ENCODE data around the gene SNED1. TPM values are rescaled to one million over a fixed set of nuclear protein-coding genes. Genes with fewer than 3 reads are reported as not detected.

The SNED1 gene
- polyA plus RNA-seq, 1 experiment, result 3.9 TPM

GRCh38 chr2:241037498-241037897 lies 39.1 kb downstream of the SNED1 start:
- no peaks in the 10 kb centered on the region for H3K27me3 ChIP-seq (ENCODE audit: control insufficient read depth, insufficient read depth, low read length)
- no peak for DNase-seq (ENCODE audit: low read depth)
- no peaks in the 10 kb centered on the region; the same call in 1 of the 2 replicates for H3K36me3 ChIP-seq (ENCODE audit: control insufficient read depth, insufficient read depth, low read length)
- CTCF ChIA-PET, result interaction anchor here (1.3 kb wide), 1 partner anchor 186 kb away, joined by 4 read pairs; no protein-coding TSS in a partner anchor
- no peak overlapping the region for H3K4me3 ChIP-seq (ENCODE audit: low read depth, low read length)
- TF ChIP-seq CTCF (IDR thresholded peaks at IDR 0.05; ENCODE audit: insufficient read depth, low read depth, low read length), result no peak
- POLR2A ChIA-PET, result no interaction called here

GRCh38 chr2:241038374-241039180 lies 40.2 kb downstream of the SNED1 start:
- Histone ChIP-seq H3K4me3 (ENCODE audit: low read depth, low read length) (no peak overlapping the region), H3K27me3 (ENCODE audit: control insufficient read depth, insufficient read depth, low read length) (no peaks in the 10 kb centered on the region), H3K36me3 (ENCODE audit: control insufficient read depth, insufficient read depth, low read length) (no peaks in the 10 kb centered on the region; the same call in 1 of the 2 replicates)
- ChIA-PET POLR2A (no interaction called here), CTCF (interaction anchor here (0.9 kb wide), 1 partner anchor 18 kb away, joined by 3 read pairs; no protein-coding TSS in a partner anchor)
- TF ChIP-seq CTCF (IDR thresholded peaks at IDR 0.05; ENCODE audit: insufficient read depth, low read depth, low read length), result no peak
- DNase-seq (ENCODE audit: low read depth), result no peak

GRCh38 chr2:241039416-241039815 lies 41.0 kb downstream of the SNED1 start:
- POLR2A ChIA-PET, result no interaction called here
- DNase-seq (ENCODE audit: low read depth), result no peak

GRCh38 chr2:241040081-241040803 lies 41.8 kb downstream of the SNED1 start:
- no peak for TF ChIP-seq CTCF (IDR thresholded peaks at IDR 0.05; ENCODE audit: insufficient read depth, low read depth, low read length)
- ChIA-PET CTCF (no interaction called here), POLR2A (no interaction called here)

More at GRCh38 chr2:241039416-241039815, 41.0 kb downstream of the SNED1 start:
- Histone ChIP-seq H3K36me3 (ENCODE audit: control insufficient read depth, insufficient read depth, low read length) (no peaks in the 10 kb centered on the region; the same call in 1 of the 2 replicates), H3K4me3 (ENCODE audit: low read depth, low read length) (no peak overlapping the region), H3K27me3 (ENCODE audit: control insufficient read depth, insufficient read depth, low read length) (no peaks in the 10 kb centered on the region)
- no peak for TF ChIP-seq CTCF (IDR thresholded peaks at IDR 0.05; ENCODE audit: insufficient read depth, low read depth, low read length)
- CTCF ChIA-PET, result no interaction called here

GRCh38 chr2:241041589-241042158 lies 43.3 kb downstream of the SNED1 start:
- Histone ChIP-seq H3K36me3 (ENCODE audit: control insufficient read depth, insufficient read depth, low read length) (no peaks in the 10 kb centered on the region; the same call in 1 of the 2 replicates), H3K27me3 (ENCODE audit: control insufficient read depth, insufficient read depth, low read length) (no peaks in the 10 kb centered on the region), H3K4me3 (ENCODE audit: low read depth, low read length) (no peak overlapping the region)
- no peak for TF ChIP-seq CTCF (IDR thresholded peaks at IDR 0.05; ENCODE audit: insufficient read depth, low read depth, low read length)
- CTCF ChIA-PET, result no interaction called here
- POLR2A ChIA-PET, result no interaction called here
- no peak for DNase-seq (ENCODE audit: low read depth)

More at GRCh38 chr2:241040081-241040803, 41.8 kb downstream of the SNED1 start:
- no peak for DNase-seq (ENCODE audit: low read depth)
- Histone ChIP-seq H3K27me3 (ENCODE audit: control insufficient read depth, insufficient read depth, low read length) (no peaks in the 10 kb centered on the region), H3K4me3 (ENCODE audit: low read depth, low read length) (no peak overlapping the region), H3K36me3 (ENCODE audit: control insufficient read depth, insufficient read depth, low read length) (no peaks in the 10 kb centered on the region; the same call in 1 of the 2 replicates)

Measured in BJ (cell line).